AG10803 (cell line): ENCODE results near the gene PPIP5K2.
"Not testable (repeated sequence)": the region's sequence is repeated elsewhere in the genome, so short reads cannot be mapped to it uniquely, and the experiment has no call there.

Experiments
- DNase-seq: peaks from one replicate; pipeline ENCODE4 v3.0.0; 2010; ENCODE audit warnings: low read depth
- H3K4me3 ChIP-seq: 2 replicates; pipeline ENCODE4 v1.5.1; 2011; ENCODE audit warnings: mild to moderate bottlenecking, low read length, control low read depth
- TF ChIP-seq, protein P1 (sequence below): conservative IDR thresholded peaks from 2 replicates; pipeline ENCODE4 v1.5.1; 2011; ENCODE audit warnings: mild to moderate bottlenecking, low read length, control low read depth, inconsistent platforms

PPIP5K2 gene

DNA sequence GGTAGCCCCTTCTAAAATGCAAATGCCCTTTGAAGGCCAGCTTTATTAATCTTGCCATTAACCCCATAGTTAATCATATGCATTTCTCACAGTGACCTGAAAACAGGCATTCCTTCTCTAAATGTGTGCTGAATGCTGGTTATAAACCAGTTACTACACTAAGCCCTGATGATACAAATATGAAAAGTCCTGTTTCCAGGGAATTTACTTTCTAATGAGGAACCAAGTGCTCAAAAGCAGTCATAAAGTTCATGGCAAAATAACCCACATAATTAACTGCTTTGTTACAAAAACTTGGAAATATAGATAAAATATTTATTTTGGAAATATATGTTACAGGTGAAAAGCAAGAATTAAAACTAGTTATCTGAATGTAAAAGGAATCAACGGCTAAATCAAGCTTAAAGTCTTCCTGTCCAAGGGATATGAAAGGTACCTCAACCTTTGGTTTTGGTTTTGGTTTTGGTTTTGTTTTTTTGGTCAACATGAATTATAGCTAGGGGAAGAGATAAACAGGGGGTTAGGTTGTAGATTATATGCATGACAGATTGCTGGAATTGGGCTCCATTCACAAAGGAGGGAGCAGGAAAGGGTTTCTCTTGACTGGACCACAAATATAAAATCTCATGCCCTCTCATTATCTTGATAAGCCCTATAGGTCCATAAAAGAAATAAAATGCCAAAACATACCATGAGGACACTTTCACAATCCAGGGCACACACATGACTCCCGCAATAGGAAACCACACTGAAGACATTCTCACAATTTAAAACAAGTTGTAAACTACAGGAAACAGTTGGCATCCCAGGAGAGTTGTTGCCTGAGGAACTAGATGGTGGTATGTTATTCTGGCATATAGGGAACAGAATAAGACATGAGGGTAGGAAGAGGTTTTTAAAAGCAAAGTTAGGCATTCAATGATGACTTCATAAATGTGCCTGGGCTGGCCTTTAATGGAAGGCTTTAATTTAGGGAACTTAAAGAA is 91.8 kb downstream of the PPIP5K2 start:
- no peak overlapping the region for H3K4me3 ChIP-seq
- TF ChIP-seq, protein P1, sequence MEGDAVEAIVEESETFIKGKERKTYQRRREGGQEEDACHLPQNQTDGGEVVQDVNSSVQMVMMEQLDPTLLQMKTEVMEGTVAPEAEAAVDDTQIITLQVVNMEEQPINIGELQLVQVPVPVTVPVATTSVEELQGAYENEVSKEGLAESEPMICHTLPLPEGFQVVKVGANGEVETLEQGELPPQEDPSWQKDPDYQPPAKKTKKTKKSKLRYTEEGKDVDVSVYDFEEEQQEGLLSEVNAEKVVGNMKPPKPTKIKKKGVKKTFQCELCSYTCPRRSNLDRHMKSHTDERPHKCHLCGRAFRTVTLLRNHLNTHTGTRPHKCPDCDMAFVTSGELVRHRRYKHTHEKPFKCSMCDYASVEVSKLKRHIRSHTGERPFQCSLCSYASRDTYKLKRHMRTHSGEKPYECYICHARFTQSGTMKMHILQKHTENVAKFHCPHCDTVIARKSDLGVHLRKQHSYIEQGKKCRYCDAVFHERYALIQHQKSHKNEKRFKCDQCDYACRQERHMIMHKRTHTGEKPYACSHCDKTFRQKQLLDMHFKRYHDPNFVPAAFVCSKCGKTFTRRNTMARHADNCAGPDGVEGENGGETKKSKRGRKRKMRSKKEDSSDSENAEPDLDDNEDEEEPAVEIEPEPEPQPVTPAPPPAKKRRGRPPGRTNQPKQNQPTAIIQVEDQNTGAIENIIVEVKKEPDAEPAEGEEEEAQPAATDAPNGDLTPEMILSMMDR, result no peak
- peak; percentile 9 for DNase-seq

- no peak overlapping the region for H3K4me3 ChIP-seq
- DNase-seq, result no peak
- TF ChIP-seq, protein P1, result no peak
Observed at GRCh38 chr5:103216137-103216536, 96.0 kb downstream of the PPIP5K2 start.

DNA sequence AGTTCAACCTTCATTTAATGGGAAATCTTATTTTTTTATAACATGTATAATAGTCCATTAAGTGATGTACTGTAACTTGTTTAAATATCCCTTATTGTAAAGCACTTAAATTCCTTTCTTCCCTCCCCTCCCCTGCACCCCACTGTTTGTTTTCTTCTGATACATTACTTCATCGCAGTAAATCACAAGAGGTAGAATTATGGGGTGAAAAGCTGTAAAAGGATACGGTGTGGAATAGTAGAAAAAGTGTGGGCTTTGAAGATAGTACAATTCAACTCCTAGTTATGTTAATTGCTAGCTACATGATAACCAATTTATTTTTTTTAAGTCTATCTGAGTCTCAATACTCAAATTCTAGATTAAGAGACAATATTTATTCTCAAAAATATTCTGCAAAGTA is 96.6 kb downstream of the PPIP5K2 start:
- DNase-seq, result no peak
- H3K4me3 ChIP-seq, result no peak overlapping the region
- TF ChIP-seq, protein P1, result no peak

GRCh38 chr5:103217101-103217500 is 97.0 kb downstream of the PPIP5K2 start:
- TF ChIP-seq, protein P1, result no peak
- no peak overlapping the region for H3K4me3 ChIP-seq
- DNase-seq, result no peak

DNA sequence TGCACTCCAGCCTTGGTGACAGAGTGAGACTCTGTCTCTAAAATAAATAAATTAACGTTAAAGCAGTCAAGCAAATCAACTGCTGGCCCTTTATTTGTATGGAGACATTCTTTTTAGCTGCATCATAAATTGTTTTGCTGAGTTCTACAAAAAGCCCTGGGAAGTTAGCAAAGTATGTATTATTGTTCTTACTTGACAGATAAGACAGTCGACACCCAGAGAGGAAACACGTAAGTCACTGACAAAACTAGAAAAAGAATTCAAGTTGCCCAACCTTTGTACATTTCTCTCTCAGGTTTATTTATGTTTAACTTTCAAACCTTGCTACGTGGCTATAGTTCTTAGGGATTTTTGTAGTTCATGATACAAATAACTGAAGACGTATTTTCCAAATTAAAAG is 98.1 kb downstream of the PPIP5K2 start:
- TF ChIP-seq, protein P1, result no peak
- peak; percentile 41 for DNase-seq
- no peak overlapping the region for H3K4me3 ChIP-seq

- H3K4me3 ChIP-seq, DNase-seq: not testable (repeated sequence)
Observed at GRCh38 chr5:103219074-103219473, 99.0 kb downstream of the PPIP5K2 start.

DNA sequence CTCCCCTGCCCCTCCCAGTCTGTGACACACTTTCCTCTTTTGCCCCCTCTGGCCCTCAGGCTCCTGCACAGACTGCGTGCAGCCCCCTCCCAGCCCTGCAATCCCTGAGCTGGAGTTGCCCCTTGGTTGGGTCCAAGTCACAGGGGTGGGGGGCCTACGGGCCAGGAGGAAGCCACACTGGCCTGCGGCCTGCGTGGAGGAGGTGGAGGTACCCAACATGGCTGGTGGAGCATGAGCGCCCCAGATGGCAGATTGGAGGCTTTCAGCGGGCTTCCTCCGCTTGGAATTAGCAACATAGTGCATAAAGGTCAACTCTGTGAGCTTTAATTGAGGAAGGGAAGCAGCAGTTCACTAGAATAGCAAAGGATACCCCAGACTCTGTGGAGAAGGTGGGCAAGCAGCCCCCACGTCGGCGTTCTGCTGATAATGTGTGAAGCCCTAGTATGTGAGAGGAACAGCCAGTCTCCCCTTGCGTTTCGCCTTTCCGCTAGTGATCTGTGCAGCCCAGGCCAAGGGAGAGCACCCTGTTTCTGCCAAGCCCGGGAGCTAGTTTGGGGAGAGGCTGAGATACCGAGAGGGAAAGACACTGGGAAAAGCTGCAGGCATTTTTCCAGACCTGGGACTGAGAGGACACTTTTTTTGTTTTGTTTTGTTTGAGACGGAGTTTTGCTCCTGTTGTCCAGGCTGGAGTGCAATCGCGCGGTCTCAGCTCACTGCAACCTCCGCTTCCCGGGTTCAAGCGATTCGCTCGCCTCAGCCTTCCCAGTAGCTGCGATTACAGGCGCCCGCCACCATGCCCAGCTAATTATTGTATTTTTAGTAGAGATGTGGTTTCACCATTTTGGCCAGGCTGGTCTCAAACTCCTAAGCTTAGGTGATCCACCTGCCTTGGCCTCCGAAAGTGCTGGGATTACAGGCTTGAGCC is 103.2 kb downstream of the PPIP5K2 start:
- TF ChIP-seq, protein P1, result no peak
- no peak for DNase-seq
- no peak overlapping the region for H3K4me3 ChIP-seq
